ENCODE results near the gene C9orf72.

C9orf72 gene

GRCh38 chr9:27539479-27540441 is 33.5 kb downstream of the C9orf72 start:
- Mint-ChIP-seq H3K27ac (no peak overlapping the region), H3K9me3 (no peaks in the 10 kb centered on the region), H3K27me3 (ENCODE audit: low read depth) (no peaks in the 10 kb centered on the region), H3K4me3 (no peak overlapping the region), H3K36me3 (ENCODE audit: low read depth) (peaks cover 6% of the 10 kb centered on the region), H3K4me1 (ENCODE audit: low read depth) (no peaks in the 10 kb centered on the region)
- DNase-seq (ENCODE audit: low spot score): no peak

GRCh38 chr9:27538647-27539046 is 34.6 kb downstream of the C9orf72 start:
- DNase-seq (ENCODE audit: low spot score): no peak
- Mint-ChIP-seq H3K27ac (no peak overlapping the region), H3K4me3 (no peak overlapping the region), H3K36me3 (ENCODE audit: low read depth) (peaks cover 3% of the 10 kb centered on the region), H3K4me1 (ENCODE audit: low read depth) (peaks cover 2% of the 10 kb centered on the region), H3K27me3 (ENCODE audit: low read depth) (peaks cover 2% of the 10 kb centered on the region), H3K9me3 (no peaks in the 10 kb centered on the region)

GRCh38 chr9:27537756-27538155 is 35.5 kb downstream of the C9orf72 start:
- Mint-ChIP-seq H3K4me1 (ENCODE audit: low read depth) (peaks cover 2% of the 10 kb centered on the region), H3K9me3 (no peaks in the 10 kb centered on the region), H3K4me3 (no peak overlapping the region), H3K36me3 (ENCODE audit: low read depth) (peaks cover 2% of the 10 kb centered on the region), H3K27me3 (ENCODE audit: low read depth) (peaks cover 7% of the 10 kb centered on the region), H3K27ac (no peak overlapping the region)
- no peak for DNase-seq (ENCODE audit: low spot score)

- H3K9me3 Mint-ChIP-seq: no peaks in the 10 kb centered on the region
- peaks cover 2% of the 10 kb centered on the region for H3K4me1 Mint-ChIP-seq (ENCODE audit: low read depth)
- DNase-seq (ENCODE audit: low spot score): no peak
- H3K27ac Mint-ChIP-seq: no peak overlapping the region
- peaks cover 10% of the 10 kb centered on the region for H3K27me3 Mint-ChIP-seq (ENCODE audit: low read depth)
- H3K36me3 Mint-ChIP-seq (ENCODE audit: low read depth): peaks cover 2% of the 10 kb centered on the region
- H3K4me3 Mint-ChIP-seq: no peak overlapping the region
Measured at GRCh38 chr9:27537027-27537435, 36.2 kb downstream of the C9orf72 start.

GRCh38 chr9:27536168-27536567 is 37.1 kb downstream of the C9orf72 start:
- H3K9me3 Mint-ChIP-seq: no peaks in the 10 kb centered on the region
- H3K27ac Mint-ChIP-seq: no peak overlapping the region
- peaks cover 2% of the 10 kb centered on the region for H3K36me3 Mint-ChIP-seq (ENCODE audit: low read depth)

GRCh38 chr9:27535701-27536118 is 37.6 kb downstream of the C9orf72 start:
- Mint-ChIP-seq H3K27ac (no peak overlapping the region), H3K27me3 (ENCODE audit: low read depth) (peaks cover 16% of the 10 kb centered on the region)
- no peak for DNase-seq (ENCODE audit: low spot score)

More at GRCh38 chr9:27536168-27536567, 37.1 kb downstream of the C9orf72 start:
- Mint-ChIP-seq H3K4me3 (no peak overlapping the region), H3K4me1 (ENCODE audit: low read depth) (peaks cover 2% of the 10 kb centered on the region), H3K27me3 (ENCODE audit: low read depth) (peaks cover 13% of the 10 kb centered on the region)
- no peak for DNase-seq (ENCODE audit: low spot score)

GRCh38 chr9:27534658-27535209 is 38.5 kb downstream of the C9orf72 start:
- peaks cover 2% of the 10 kb centered on the region for H3K36me3 Mint-ChIP-seq (ENCODE audit: low read depth)
- peaks cover 2% of the 10 kb centered on the region for H3K4me1 Mint-ChIP-seq (ENCODE audit: low read depth)
- peaks cover 20% of the 10 kb centered on the region for H3K27me3 Mint-ChIP-seq (ENCODE audit: low read depth)
- no peak for DNase-seq (ENCODE audit: low spot score)
- H3K27ac Mint-ChIP-seq: no peak overlapping the region
- no peak overlapping the region for H3K4me3 Mint-ChIP-seq
- no peaks in the 10 kb centered on the region for H3K9me3 Mint-ChIP-seq

More at GRCh38 chr9:27535701-27536118, 37.6 kb downstream of the C9orf72 start:
- Mint-ChIP-seq H3K9me3 (no peaks in the 10 kb centered on the region), H3K36me3 (ENCODE audit: low read depth) (peaks cover 2% of the 10 kb centered on the region), H3K4me1 (ENCODE audit: low read depth) (peaks cover 2% of the 10 kb centered on the region), H3K4me3 (no peak overlapping the region)

GRCh38 chr9:27534131-27534530 is 39.1 kb downstream of the C9orf72 start:
- Mint-ChIP-seq H3K36me3 (ENCODE audit: low read depth) (peaks cover 2% of the 10 kb centered on the region), H3K4me1 (ENCODE audit: low read depth) (peaks cover 2% of the 10 kb centered on the region), H3K9me3 (no peaks in the 10 kb centered on the region), H3K4me3 (no peak overlapping the region), H3K27me3 (ENCODE audit: low read depth) (peaks cover 21% of the 10 kb centered on the region), H3K27ac (no peak overlapping the region)
- DNase-seq (ENCODE audit: low spot score): no peak

- Mint-ChIP-seq H3K36me3 (ENCODE audit: low read depth) (peaks cover 2% of the 10 kb centered on the region), H3K4me3 (no peak overlapping the region), H3K4me1 (ENCODE audit: low read depth) (peaks cover 6% of the 10 kb centered on the region), H3K27me3 (ENCODE audit: low read depth) (peaks cover 23% of the 10 kb centered on the region), H3K27ac (no peak overlapping the region), H3K9me3 (no peaks in the 10 kb centered on the region)
- DNase-seq (ENCODE audit: low spot score): no peak
Measured at GRCh38 chr9:27533311-27533710, 40.0 kb downstream of the C9orf72 start.

- H3K36me3 Mint-ChIP-seq (ENCODE audit: low read depth): peaks cover 2% of the 10 kb centered on the region
- no peak for DNase-seq (ENCODE audit: low spot score)
- no peak overlapping the region for H3K27ac Mint-ChIP-seq
- H3K9me3 Mint-ChIP-seq: no peaks in the 10 kb centered on the region
- peaks cover 9% of the 10 kb centered on the region for H3K4me1 Mint-ChIP-seq (ENCODE audit: low read depth)
- H3K27me3 Mint-ChIP-seq (ENCODE audit: low read depth): peaks cover 35% of the 10 kb centered on the region
- H3K4me3 Mint-ChIP-seq: no peak overlapping the region
Measured at GRCh38 chr9:27532046-27532445, 41.2 kb downstream of the C9orf72 start.

GRCh38 chr9:27530915-27531755 is 42.1 kb downstream of the C9orf72 start:
- Mint-ChIP-seq H3K4me3 (no peak overlapping the region), H3K27me3 (ENCODE audit: low read depth) (peaks cover 43% of the 10 kb centered on the region), H3K27ac (no peak overlapping the region)

GRCh38 chr9:27529316-27530278 is 43.7 kb downstream of the C9orf72 start, which contains the start of gene MOB3B:
Gene MOB3B, minus strand, starts transcription at chr9:27529814. Its CDS starts 74,264 bp downstream, at chr9:27455550.
- H3K9me3 Mint-ChIP-seq: no peaks in the 10 kb centered on the region
- H3K27me3 Mint-ChIP-seq (ENCODE audit: low read depth): peaks cover 53% of the 10 kb centered on the region
- peak; percentile 68 for DNase-seq (ENCODE audit: low spot score)
- no peak within 1 kb of the TSS for H3K27ac Mint-ChIP-seq
- peak within 1 kb of the TSS; percentile 89 for H3K4me3 Mint-ChIP-seq
- H3K4me1 Mint-ChIP-seq (ENCODE audit: low read depth): peaks cover 9% of the 10 kb centered on the region
- no peaks in the 10 kb centered on the region for H3K36me3 Mint-ChIP-seq (ENCODE audit: low read depth)

More at GRCh38 chr9:27530915-27531755, 42.1 kb downstream of the C9orf72 start:
- no peak for DNase-seq (ENCODE audit: low spot score)
- H3K4me1 Mint-ChIP-seq (ENCODE audit: low read depth): peaks cover 9% of the 10 kb centered on the region
- no peaks in the 10 kb centered on the region for H3K9me3 Mint-ChIP-seq
- H3K36me3 Mint-ChIP-seq (ENCODE audit: low read depth): peaks cover 2% of the 10 kb centered on the region

- Mint-ChIP-seq H3K27me3 (ENCODE audit: low read depth) (peaks cover 58% of the 10 kb centered on the region), H3K4me3 (peak overlapping the region; percentile 89), H3K36me3 (ENCODE audit: low read depth) (no peaks in the 10 kb centered on the region), H3K4me1 (ENCODE audit: low read depth) (peaks cover 8% of the 10 kb centered on the region), H3K9me3 (no peaks in the 10 kb centered on the region), H3K27ac (no peak overlapping the region)
- peak; percentile 53 for DNase-seq (ENCODE audit: low spot score)
Measured at GRCh38 chr9:27528886-27529315, 44.4 kb downstream of the C9orf72 start.

All from T-helper 2 cell treated with Interferon-gamma antibody and Interleukin-4, amounts not matched to agents 5 μg/mL and 100 μg/mL, for 36 hours (primary cell).